Measurements from ENCODE around the gene EGFL8.
"Not testable (repeated sequence)": the region's sequence is repeated elsewhere in the genome, so short reads cannot be mapped to it uniquely, and the experiment has no call there.

The EGFL8 gene

GRCh38 chr6:32164295-32164694, at the start of gene EGFL8:
EGFL8 (plus strand) TSS chr6:32164595; CDS start chr6:32166166, 1,571 bp downstream.
- no peak for DNase-seq (ENCODE audit: low read depth in 3 of 3, low spot score in 1 of 3)

GRCh38 chr6:32114796-32115195, 49.6 kb upstream of the EGFL8 start:
- DNase-seq (ENCODE audit: low read depth in 3 of 3, low spot score in 1 of 3), result no peak

GRCh38 chr6:32115623-32116022, 48.8 kb upstream of the EGFL8 start:
- DNase-seq (ENCODE audit: low read depth in 3 of 3, low spot score in 1 of 3), result no peak

- DNase-seq (ENCODE audit: low read depth in 3 of 3, low spot score in 1 of 3), result no peak
Measured at GRCh38 chr6:32116674-32117073, 47.7 kb upstream of the EGFL8 start.

DNA sequence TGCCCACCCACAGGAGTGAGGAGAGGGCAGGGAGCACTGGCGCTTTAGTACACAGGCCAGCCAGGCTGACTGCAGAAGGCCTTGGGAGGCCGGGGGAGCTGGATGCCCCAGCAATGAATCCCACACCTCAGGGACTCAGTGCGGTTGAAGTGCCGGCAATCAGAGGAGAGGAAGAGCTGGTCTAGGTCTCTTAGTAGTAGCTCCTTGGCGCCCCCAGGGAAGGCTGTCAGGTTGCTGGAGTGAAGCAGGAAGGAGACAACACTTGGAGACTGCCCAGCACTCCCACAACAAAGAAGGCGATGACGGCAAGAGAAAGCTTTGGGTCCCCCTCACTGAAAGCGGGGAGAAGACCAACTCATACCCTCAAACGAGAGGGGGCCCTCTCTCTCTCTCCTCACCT, 46.9 kb upstream of the EGFL8 start:
- no peak for DNase-seq (ENCODE audit: low read depth in 3 of 3, low spot score in 1 of 3)

DNA sequence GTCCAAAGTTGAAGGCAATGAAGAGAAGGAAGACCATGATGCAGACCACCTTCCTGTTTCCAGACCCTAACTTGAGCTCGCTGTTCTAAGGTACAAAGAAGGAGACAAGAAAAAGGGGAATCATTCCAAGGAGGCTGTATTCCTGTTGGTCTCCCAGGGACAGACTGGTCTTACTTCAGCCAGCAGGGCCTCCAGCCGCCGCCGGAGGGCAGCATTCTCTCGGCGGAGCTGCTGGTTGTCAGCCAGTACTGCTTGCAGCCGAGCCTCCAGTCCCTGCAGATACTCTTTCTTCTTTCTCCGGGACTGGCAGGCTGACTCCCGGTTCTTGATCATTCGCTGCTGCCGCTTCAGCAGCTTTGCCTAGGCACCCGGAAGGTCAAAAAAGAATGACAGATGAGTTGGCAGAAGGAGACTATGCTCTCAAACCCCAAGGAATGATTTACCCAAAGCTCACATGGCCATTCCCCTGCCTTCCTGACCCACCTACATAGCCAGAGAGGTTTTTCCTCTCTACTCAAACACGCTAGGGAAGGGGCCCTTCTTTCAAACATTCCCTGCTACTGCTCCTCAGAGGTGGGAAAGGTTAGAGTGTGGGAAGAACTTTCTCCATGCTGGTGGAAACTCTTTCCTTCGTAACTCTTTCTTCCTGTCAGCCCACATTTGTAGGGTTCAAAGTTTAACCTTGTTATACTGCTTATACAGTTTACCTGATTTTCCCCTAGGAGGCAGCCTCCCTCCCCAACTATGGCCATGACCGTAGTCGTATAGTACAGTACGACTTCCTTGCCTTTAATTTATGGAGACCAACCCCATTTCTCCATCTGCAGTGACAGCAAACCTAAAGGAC, 45.4 kb upstream of the EGFL8 start:
- peak; percentile 8 to 51 (median 34) for DNase-seq (ENCODE audit: low read depth in 3 of 3, low spot score in 1 of 3)

- no peak for DNase-seq (ENCODE audit: low read depth in 3 of 3, low spot score in 1 of 3)
Measured at GRCh38 chr6:32120573-32121059, 43.8 kb upstream of the EGFL8 start.

DNA sequence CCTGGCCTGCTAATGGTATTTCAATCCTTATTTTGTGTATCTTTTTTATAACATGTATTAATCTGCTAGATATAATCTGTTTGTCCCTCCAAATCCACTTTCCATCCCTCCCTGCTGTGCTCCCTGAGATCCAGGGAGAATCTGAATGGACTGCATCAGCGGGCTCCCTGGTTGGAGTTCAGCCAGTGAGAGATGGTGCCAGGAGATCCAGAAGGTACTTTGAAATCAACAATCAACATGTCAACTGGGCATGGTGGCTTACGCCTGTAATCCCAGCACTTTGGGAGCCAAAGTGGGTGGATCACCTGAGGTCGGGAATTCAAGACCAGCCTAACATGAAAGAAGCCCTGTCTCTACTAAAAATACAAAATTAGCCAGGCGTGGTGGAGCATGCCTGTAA, 40.7 kb upstream of the EGFL8 start:
- no peak for DNase-seq (ENCODE audit: low read depth in 3 of 3, low spot score in 1 of 3)

- DNase-seq (ENCODE audit: low read depth in 3 of 3, low spot score in 1 of 3), result no peak
Measured at GRCh38 chr6:32126880-32127279, 37.5 kb upstream of the EGFL8 start.

GRCh38 chr6:32127409-32127716, 37.0 kb upstream of the EGFL8 start:
- no peak for DNase-seq (ENCODE audit: low read depth in 3 of 3, low spot score in 1 of 3)

GRCh38 chr6:32127717-32128592, 36.4 kb upstream of the EGFL8 start, which contains the start of gene ATF6B:
ATF6B (minus strand) TSS chr6:32128246; CDS start chr6:32128207, 39 bp downstream.
- DNase-seq (ENCODE audit: low read depth in 3 of 3, low spot score in 1 of 3), result peak; percentile 81 to 97 (median 91)

DNA sequence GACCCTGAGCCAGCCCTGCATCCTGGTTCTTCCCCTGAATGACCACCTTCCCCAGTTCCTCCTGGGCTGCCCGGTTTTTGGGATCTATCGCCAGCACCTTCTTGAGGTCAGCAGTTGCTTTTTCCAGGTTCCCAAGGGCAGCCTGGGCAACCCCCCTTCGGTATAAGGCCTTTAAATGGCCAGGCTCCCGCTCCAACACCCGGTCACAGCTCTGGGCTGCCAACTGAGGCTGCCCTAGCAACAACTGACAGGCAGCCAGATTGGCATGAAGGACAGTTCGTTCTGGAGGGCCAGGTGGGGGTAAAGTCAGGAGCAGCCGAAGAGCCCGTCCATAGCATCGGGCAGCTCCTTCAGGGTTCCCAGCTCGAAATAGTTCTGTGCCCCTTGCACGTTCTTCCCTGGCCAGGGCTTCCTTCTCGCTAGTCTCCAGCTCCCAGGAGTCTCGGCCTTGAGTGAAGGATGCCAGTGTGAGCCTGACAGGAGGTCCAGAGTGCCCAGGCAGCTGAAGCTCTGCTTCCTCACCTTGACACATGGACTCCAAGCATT, 35.6 kb upstream of the EGFL8 start:
- DNase-seq (ENCODE audit: low read depth in 3 of 3, low spot score in 1 of 3), result no peak

GRCh38 chr6:32129297-32130088, 34.9 kb upstream of the EGFL8 start:
- no peak for DNase-seq (ENCODE audit: low read depth in 3 of 3, low spot score in 1 of 3)

GRCh38 chr6:32131439-32131948, 32.9 kb upstream of the EGFL8 start:
- DNase-seq (ENCODE audit: low read depth in 3 of 3, low spot score in 1 of 3), result no peak

- no peak for DNase-seq (ENCODE audit: low read depth in 3 of 3, low spot score in 1 of 3)
Measured at GRCh38 chr6:32132110-32132509, 32.3 kb upstream of the EGFL8 start.

DNA sequence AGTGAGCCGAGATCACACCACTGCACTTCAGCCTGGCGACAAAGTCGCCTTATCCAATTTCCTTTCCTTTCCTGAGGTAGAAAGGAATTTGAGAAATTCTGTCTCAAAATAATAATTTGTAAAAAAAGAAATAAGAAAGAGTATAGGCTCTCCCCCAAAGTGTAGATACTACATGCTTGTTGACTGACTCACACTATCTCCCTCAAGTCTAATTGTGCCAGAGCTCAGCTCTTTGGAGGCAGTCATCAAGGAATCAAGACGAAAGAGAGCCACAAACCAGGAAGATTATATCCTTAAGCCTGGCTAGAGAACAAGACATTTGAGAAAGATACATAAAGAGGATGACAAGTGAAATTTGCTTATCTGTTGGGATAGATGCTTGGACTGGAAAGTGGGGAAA, 30.6 kb upstream of the EGFL8 start:
- no peak for DNase-seq (ENCODE audit: low read depth in 3 of 3, low spot score in 1 of 3)

GRCh38 chr6:32137454-32137853, 26.9 kb upstream of the EGFL8 start:
- no peak for DNase-seq (ENCODE audit: low read depth in 3 of 3, low spot score in 1 of 3)

DNA sequence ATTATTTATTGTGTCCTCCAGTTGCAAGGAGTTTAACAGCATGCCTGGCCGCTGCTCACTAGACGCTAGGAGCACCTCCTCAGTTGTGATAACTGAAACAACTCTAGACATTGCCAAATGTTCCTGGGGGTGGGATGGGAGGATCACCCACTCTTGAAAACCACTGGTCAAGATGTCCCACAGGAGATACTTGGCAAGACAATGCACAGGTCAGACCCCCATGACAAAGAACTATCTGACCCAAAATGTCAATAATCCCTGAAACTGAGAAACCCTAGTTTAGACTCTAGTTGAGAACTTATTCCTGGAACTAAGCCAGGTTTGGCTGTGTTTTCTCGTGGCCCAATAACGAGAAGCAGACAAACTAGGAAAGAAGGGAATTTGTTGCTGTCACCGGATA, 24.8 kb upstream of the EGFL8 start:
- DNase-seq (ENCODE audit: low read depth in 3 of 3, low spot score in 1 of 3), result no peak

GRCh38 chr6:32140420-32141046, 23.9 kb upstream of the EGFL8 start:
- DNase-seq (ENCODE audit: low read depth in 3 of 3, low spot score in 1 of 3), result no peak

GRCh38 chr6:32144238-32144637, 20.2 kb upstream of the EGFL8 start:
- not testable (repeated sequence) for DNase-seq (ENCODE audit: low read depth in 3 of 3, low spot score in 1 of 3)

Data from stimulated activated CD4-positive, alpha-beta T cell treated with anti-CD3 and anti-CD28 coated beads, TNF-alpha, amount 100 ng/mL, for 1 hour (primary cell).